Activated effector memory CD4-positive, alpha-beta T cell treated with anti-CD3 and anti-CD28 coated beads, Interleukin-2, amount 50 U/mL, for 16 hours (primary cell): ENCODE measurements around the gene COMMD9.

Source experiments
- DNase-seq: peaks from one replicate; pipeline ENCODE4 v3.0.0-alpha.2; 2020

The COMMD9 gene

GRCh38 chr11:36251823-36252222 is 37.4 kb downstream of the COMMD9 start:
- DNase-seq = no peak

DNA sequence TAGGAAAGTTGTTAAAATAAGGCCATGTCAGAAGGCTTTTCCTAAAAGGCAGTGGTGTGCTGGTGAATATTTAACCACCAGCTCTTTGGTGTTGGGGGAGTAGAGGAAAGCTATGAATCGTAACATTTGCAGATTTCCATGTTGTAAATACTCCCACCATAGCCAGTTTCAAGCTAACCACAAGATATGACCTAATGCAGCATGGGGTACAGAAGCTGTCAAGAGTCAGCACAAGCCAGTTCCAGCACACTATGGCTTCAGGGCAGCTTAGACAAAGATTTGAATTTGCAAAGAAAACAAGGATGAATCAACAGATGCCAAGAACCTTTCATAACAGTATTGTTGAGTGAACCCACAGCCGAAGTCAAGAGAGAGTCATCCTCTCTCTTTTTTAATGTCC is 40.0 kb downstream of the COMMD9 start:
- no peak for DNase-seq

- no peak for DNase-seq
Measured at GRCh38 chr11:36248436-36248835, 40.8 kb downstream of the COMMD9 start.

GRCh38 chr11:36247493-36247892 is 41.7 kb downstream of the COMMD9 start:
- no peak for DNase-seq

- no peak for DNase-seq
Measured at GRCh38 chr11:36243641-36244040, 45.6 kb downstream of the COMMD9 start.

DNA sequence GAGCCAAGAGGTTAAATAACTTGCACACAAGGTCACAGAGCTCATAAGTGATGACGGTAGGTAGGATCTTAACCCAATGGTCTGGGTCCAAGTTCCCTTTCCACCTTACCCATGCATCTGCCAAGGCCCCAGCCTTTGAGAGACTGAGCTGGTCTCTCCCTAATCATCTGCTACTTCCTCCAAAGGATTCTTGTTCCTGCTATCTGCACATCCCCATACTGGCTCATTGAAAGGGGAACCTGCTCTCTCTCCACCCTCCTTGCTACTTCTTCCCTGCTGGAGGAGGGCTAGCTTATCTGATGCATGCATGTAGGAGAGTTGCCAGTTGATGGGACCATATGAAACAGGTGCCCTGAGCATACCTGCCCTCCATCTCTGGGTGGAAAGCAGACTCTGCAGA is 47.7 kb downstream of the COMMD9 start:
- no peak for DNase-seq

DNA sequence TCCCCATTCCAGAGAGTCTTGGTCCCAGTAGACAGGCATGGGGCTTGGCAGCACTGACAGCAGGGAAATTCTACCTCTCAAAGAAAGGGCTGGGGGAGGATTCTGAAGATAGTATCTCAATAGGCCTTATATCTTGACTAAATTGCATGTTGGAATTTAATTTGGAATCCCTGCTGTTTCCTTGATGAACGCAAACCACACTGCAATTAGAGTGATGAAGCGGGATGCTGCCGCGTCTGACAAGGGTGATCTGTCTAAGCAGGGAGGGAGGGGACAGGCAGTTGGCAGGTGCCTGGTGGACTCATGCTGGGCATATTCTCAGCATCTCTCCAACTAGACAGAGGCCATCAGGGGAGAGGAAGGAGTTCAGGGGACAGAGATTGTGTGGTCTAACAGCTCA is 48.4 kb downstream of the COMMD9 start:
- no peak for DNase-seq

DNA sequence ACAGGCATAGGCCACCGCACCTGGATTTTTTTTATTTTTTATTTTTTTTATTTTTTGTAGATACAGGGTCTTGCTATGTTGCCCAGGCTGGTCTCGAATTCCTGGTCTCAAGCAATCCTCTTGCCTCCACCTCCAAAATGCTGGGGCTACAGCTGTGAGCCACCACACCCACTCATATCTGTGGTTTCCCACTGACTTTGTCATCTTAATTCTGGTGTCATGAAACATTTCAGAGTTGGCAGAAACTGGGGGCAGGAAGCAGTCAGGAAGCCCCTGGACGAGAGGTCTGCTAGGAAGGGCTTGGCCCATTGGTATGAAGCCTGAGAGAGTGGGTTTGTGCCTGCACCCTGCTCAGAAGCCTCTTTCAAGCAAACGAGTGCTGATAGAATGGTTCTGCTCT is 49.1 kb downstream of the COMMD9 start:
- DNase-seq = no peak

GRCh38 chr11:36239636-36240035 is 49.6 kb downstream of the COMMD9 start:
- DNase-seq = no peak

DNA sequence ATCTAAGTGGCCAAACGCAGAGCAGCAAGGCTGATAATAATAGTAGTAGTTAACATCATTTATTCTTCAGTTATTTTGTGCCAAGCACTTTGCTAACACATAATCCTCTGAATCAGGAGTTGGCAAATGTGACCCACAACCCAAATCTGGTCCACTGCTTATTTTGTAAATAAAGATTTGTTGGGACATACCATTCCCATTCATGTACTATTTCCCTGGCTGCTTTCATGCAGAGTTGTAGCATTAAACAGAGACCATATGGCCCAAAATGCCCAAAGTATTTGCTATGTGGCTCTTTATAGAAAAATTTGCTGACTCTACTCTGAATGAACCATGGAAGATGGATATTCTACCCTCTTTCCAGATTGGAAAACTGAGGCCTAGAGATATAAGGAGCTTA is 50.3 kb downstream of the COMMD9 start:
- DNase-seq = no peak

DNA sequence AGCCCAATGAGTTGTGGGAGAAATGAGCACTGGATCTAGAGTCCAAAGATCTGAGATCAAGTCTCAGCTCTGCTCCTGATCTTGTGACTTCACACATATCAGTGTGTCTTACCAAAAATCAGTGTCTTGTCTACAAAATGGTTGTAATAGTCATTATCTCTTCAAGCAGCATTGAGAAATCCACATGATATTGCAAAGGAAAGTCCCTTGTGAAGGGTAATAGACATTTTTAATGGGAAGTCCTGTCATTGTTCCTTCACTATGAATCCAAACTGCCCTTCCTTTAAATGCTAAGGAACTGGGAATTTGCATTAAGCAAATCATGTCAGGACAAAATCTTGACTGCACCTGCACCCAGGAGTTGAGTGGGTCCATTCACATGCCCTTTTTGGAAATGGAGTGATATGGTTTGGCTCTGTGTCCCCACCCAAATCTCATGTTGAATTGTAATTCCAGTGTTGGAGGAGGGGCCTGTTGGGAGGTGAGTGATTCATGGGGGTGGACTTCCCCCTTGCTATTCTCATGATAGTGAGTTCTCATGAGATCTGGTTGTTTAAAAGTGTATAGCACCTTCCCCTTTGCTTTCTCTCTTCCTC is 51.1 kb downstream of the COMMD9 start:
- DNase-seq = no peak

DNA sequence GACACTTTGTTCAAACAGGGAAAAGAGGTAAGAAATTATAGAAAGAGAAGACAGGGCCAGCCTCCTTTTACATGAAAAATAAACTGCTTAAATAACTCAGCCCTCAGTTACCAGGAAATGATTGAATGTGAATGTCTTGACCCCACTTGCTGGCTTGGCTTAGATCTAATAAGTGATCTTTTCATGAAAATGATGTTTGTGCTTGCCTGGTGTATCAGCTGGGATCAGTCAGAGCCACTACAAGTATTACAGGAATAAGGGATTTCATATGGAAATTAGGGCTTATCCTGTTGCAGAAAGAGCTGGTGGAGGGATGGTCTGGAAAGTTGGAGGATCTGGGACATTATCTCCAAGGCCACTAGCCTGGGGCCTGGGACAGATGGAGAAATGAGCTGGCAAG is 51.8 kb downstream of the COMMD9 start:
- no peak for DNase-seq

DNA sequence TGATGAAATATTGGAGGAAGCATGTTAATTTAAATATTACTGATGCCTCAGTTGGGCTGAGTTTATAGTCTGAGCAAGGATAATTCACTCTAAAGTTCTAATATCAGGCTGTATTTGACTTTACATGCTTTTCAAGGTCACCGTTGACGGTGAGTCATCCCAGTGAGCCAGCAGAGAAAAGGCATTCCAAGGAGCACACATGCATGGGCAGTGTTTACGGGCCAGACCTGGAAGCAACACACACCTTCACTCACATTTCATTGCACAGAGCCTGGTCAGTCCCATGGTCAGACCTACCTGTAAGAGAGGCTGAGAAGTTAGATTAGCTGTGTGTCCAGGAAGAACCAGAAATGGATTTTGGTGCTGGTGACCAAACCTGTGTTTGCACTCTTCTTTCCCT is 53.5 kb downstream of the COMMD9 start:
- no peak for DNase-seq

GRCh38 chr11:36234825-36235224 is 54.4 kb downstream of the COMMD9 start:
- no peak for DNase-seq

GRCh38 chr11:36233204-36233603 is 56.0 kb downstream of the COMMD9 start:
- no peak for DNase-seq

- DNase-seq = no peak
Measured at GRCh38 chr11:36230779-36231699, 58.2 kb downstream of the COMMD9 start.

- no peak for DNase-seq
Measured at GRCh38 chr11:36229091-36229705, 60.0 kb downstream of the COMMD9 start.

- DNase-seq = no peak
Measured at GRCh38 chr11:36228689-36229088, 60.5 kb downstream of the COMMD9 start.

DNA sequence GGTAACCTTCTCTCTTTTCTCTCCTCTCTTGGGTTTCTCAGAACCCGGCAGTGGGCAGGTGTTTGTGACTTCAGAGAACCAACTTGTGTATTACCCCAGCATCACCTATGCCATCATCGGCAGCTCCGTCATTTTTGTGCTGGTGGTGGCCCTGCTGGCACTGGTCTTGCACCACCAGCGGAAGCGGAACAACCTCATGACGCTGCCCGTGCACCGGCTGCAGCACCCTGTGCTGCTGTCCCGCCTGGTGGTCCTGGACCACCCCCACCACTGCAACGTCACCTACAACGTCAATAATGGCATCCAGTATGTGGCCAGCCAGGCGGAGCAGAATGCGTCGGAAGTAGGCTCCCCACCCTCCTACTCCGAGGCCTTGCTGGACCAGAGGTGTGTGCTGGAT is 62.2 kb downstream of the COMMD9 start:
- DNase-seq = no peak

GRCh38 chr11:36224209-36224882 is 64.9 kb downstream of the COMMD9 start:
- DNase-seq = no peak

DNA sequence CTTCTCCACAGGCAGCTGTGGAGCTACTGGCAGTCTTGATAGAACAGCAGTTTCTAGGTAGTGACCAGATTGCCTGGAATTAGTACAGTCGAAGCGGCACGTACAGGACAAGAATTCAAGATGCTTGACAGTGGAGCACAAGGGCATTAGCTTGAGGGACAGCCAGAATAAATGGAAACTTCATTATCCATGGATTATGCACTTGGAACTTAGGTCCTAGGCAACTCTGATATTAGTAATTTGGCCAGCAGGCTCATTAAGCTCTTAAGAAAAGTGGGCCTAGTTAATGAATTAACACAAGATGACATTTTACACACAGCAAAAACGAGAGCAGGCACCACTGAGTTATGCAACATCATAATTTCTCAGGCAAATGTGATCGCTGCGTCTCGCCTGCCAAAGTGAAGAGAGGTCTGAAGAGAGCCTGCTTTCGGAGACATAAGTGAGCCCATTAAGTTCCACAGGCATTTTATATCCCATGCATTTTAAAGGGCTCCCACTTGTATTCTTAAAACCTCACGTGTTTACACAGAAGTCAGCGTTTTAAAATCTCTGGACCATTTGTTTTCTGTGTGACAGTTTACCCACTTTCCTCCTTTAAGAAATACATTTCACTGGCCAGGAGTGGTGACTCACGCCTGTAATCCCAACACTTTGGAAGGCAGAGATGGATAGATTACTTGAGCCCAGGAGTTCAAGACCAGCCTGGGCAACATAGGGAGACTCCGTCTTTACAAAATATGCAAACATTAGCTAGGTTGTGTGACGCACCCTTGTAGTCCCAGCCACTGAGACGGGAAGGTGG is 66.2 kb downstream of the COMMD9 start:
- no peak for DNase-seq
